Transverse colon (tissue), 3 donors: ENCODE measurements around the gene ASXL2.
"Not testable (repeated sequence)": the region's sequence is repeated elsewhere in the genome, so short reads cannot be mapped to it uniquely, and the experiment has no call there.

Experiments used
- CTCF ChIP-seq, 5 experiments: fragments of 200-600 bp in 3 of 5; fragments of 450-650 bp in 2 of 5; sonication (generic) in 3 of 5; IDR thresholded peaks; 1 replicate in 2 of 5; 2 replicates in 3 of 5; pipeline ENCODE4 v1.5.1; 2016 to 2017; ENCODE audit warnings: antibody characterized with exemption in 5 of 5, inconsistent platforms in 3 of 5, mild to moderate bottlenecking in 2 of 5, moderate library complexity in 1 of 5
- EP300 ChIP-seq: sonication (generic); formaldehyde crosslinking; IDR thresholded peaks from one replicate; pipeline ENCODE4 v1.6.1; 2017; ENCODE audit warnings: antibody characterized with exemption, low read depth
- POLR2A ChIP-seq: fragments of 450-650 bp; IDR thresholded peaks from one replicate; pipeline ENCODE4 v1.6.1; 2016; ENCODE audit warnings: antibody characterized with exemption, mild to moderate bottlenecking, moderate library complexity

- TF ChIP-seq CTCF (IDR thresholded peaks at IDR 0.05); EP300; POLR2A: not testable (repeated sequence)
These were observed 31.3 kb upstream of the ASXL2 start for GRCh38 chr2:25909574-25909973.
